GM10847 (cell line): ENCODE data around the gene TES.

ENCODE experiments used
- POLR2A ChIP-seq: IDR thresholded peaks from 2 replicates; pipeline ENCODE4 v1.6.1; 2011; ENCODE audit not compliant: insufficient read length; ENCODE audit errors: extremely low read depth

The TES gene

GRCh38 chr7:116240024-116240668 lies 29.8 kb downstream of the TES start:
- no peak for TF ChIP-seq POLR2A

- no peak for TF ChIP-seq POLR2A
Observed at GRCh38 chr7:116241291-116241690, 31.0 kb downstream of the TES start.

- TF ChIP-seq POLR2A: no peak
Observed at GRCh38 chr7:116242178-116242577, 31.8 kb downstream of the TES start.

GRCh38 chr7:116242759-116243158 lies 32.4 kb downstream of the TES start:
- TF ChIP-seq POLR2A: no peak

DNA sequence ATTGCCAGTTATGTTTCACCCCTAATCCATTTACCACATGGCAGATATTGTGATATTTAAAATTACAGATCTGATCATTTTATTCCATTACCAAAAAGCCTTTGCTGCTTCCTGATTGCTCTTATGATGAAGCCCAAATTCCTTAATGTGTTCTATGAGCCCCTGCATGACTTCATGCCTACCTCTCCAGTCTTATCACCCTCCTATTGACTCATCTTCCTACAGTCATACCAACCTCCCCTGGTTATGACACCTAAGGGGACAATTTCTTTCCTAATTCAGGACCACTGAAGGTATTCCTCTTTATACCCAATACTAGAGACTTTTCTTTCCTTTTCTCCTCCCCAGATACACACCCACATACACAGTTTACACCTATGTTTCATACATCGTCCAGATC lies 36.0 kb downstream of the TES start:
- TF ChIP-seq POLR2A: no peak

GRCh38 chr7:116249969-116250553 lies 39.7 kb downstream of the TES start:
- TF ChIP-seq POLR2A: no peak

DNA sequence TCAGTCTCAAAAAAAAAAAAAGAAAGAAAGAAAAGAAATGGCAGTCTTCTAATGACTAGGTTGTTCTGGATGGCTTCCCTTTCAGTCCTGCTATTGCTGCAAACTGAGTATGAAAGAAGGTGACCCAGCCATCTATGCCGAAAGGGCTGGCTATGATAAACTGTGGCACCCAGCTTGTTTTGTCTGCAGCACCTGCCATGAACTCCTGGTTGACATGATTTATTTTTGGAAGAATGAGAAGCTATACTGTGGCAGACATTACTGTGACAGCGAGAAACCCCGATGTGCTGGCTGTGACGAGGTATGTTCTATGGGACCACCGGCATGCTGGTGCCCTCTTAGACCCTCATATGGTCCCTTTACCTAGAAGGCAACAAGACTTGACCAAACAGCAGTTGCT lies 41.3 kb downstream of the TES start:
- TF ChIP-seq POLR2A: no peak

GRCh38 chr7:116252249-116252648 lies 41.9 kb downstream of the TES start:
- no peak for TF ChIP-seq POLR2A

DNA sequence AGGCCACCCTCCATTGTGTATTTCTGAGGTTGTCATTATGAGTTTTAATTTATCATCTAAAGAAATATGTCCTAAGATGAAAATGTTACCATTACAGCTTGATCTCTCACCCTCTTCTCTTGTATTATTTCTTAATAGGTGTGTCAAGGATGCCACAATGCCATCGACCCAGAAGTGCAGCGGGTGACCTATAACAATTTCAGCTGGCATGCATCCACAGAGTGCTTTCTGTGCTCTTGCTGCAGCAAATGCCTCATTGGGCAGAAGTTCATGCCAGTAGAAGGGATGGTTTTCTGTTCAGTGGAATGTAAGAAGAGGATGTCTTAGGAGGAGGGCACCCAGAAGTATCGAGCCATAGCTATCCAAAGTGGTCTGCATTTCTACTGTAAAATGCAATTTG lies 46.8 kb downstream of the TES start:
- TF ChIP-seq POLR2A: no peak

- no peak for TF ChIP-seq POLR2A
Observed at GRCh38 chr7:116258734-116259133, 48.4 kb downstream of the TES start.

GRCh38 chr7:116259156-116259870 lies 49.0 kb downstream of the TES start:
- no peak for TF ChIP-seq POLR2A

DNA sequence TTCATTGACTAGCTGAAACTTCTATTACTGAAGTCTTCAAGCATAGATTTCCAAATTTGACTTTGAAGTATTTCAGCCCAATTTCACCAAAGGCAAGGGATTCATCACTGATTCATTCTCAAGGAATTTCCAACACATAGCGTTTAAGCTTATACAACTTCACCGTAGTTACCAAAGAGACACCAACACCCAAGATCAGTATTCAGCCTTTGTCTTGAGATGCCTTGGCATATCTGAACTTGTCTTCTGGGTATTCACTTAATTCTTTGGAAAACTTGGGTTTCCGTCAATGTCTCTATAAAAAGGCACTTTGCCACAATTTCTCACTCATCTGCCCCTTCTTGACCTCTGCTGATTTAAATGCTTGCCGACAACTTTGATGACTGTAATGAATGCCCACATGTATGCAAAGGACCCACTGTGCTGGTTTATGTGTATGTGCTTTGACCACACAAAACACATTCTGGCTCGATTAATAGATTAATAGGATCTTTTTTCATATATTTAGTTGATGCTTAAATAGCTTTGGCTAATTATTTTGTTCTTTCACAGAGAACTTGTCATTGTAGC lies 49.6 kb downstream of the TES start:
- TF ChIP-seq POLR2A: no peak

GRCh38 chr7:116261904-116262303 lies 51.6 kb downstream of the TES start:
- no peak for TF ChIP-seq POLR2A

DNA sequence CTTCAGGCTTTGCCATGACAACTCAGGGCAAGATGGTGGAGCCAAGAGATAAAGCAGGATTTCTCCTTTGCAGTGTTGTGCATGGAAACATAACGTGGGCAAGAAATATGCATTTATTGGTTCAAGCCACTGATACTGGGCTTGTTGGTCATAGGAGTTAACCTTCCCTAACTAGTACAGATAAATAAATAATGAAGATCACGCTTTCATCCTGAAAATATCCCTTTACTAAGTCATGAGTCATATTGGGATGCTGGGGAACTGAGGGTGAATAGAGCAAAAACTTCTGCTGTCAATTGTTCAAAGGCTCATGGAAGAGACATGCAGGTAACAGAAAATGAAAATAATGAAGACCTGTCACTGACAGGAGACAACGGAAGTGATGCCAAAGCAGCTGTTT lies 55.5 kb downstream of the TES start:
- no peak for TF ChIP-seq POLR2A

- TF ChIP-seq POLR2A: no peak
Observed at GRCh38 chr7:116269466-116269865, 59.1 kb downstream of the TES start.
